HG03469 (cell line): ENCODE results near the gene MAP3K9.

Source experiments
- ATAC-seq: cut with Tn5 transposase; IDR thresholded peaks from one replicate; pipeline ENCODE4 v1.9.1; 2021; ENCODE audit warnings: mild to moderate bottlenecking, moderate library complexity, moderate number of reproducible peaks; ENCODE audit not compliant: unreplicated experiment

MAP3K9 gene

GRCh38 chr14:70702161-70702560 is 107.2 kb downstream of the MAP3K9 start:
- ATAC-seq, result no peak

- ATAC-seq, result no peak
Measured at GRCh38 chr14:70701610-70702009, 107.7 kb downstream of the MAP3K9 start.

DNA sequence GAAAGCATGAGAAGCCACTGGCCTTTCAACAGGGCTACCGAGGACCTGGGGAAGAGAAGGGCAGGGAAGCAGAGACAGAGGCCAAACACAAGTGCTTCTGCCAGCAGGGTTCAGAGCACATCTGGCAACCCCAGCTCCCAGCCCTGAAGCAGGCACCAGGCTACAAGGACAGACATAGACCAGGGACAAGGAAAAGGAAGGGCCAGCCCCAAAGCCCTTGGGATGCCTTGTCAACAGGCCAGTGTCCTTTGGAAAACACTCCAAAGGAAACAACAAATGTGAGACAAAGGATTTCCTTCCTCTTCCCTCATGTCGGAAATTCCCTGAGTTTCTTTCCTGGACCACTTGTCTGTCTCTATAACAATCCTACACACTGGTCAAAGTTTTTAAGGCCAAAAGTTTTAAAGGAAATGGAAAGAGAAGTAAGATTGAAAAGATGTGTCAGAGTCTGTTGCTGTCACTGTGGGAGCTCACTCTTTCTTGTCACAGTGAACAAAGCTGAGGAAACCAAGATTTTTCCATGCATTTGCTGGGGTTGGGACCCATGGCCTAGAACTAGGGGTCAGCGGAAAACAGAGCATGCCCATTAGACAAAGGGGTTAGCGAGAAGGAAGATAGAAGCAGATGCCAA is 108.2 kb downstream of the MAP3K9 start:
- ATAC-seq, result no peak

GRCh38 chr14:70699646-70700045 is 109.7 kb downstream of the MAP3K9 start:
- ATAC-seq, result no peak

DNA sequence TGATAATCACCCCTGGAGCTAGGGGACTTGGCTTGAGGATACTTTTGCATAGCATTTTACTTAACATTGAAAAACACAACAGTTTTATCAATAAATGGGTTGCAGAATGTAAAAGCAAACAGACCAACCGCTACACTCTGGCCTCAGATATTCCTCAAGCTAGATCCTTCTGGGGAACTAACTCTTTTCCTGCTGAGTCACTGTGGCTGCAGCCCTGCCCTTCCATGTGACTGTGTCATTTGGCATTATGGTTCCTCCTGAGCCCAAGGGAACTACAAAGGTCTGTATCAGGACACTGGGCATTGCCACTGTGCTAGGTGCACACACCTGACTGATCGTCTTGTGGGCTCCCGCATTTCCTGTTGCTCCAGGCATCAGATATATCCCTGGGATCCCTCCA is 111.0 kb downstream of the MAP3K9 start:
- no peak for ATAC-seq

DNA sequence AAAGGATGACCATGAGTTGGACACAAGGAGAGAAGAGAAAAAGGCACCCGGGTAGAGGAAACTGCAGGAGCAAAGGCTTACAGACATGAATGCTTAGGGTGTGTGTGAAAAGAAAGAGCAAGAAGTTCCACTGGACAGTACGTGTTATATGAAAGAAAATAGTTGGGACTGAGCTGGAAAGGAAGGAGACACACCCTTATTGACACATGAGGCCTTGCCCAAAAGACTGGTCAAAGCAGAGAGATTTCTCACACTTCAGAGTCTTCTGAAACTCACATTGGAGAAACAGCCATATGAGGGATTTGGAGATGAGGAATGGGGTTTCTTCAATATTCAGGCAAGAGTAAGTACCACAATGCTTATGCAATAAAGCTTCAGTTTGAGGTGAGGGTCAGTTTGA is 111.6 kb downstream of the MAP3K9 start:
- ATAC-seq, result no peak

- no peak for ATAC-seq
Measured at GRCh38 chr14:70696026-70696425, 113.3 kb downstream of the MAP3K9 start.

DNA sequence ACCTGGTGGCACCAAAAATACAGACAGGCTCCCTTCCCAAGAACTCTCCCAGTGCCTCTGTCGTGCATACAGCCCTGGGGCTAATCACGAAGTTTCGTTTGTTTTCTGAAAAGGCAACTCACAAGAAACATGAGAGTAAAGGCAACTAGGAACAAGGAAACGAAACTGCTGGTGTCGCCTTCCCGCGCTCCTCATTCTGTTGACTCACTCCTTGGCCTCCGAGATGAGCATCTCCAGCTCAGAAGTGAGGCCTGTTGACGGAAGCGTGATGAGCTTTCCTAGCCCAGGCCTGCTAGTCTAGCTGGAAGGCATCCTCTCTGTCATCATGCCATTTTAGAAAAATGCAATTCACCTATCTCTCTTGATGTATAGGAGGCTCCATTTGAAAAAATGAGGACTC is 117.1 kb downstream of the MAP3K9 start:
- no peak for ATAC-seq

GRCh38 chr14:70685474-70686197 is 123.7 kb downstream of the MAP3K9 start:
- no peak for ATAC-seq

- ATAC-seq, result no peak
Measured at GRCh38 chr14:70683983-70684382, 125.3 kb downstream of the MAP3K9 start.

GRCh38 chr14:70680748-70681147 is 128.6 kb downstream of the MAP3K9 start:
- ATAC-seq, result no peak

GRCh38 chr14:70677341-70677740 is 132.0 kb downstream of the MAP3K9 start:
- no peak for ATAC-seq
